ENCODE measurements around the gene RBM22.

Gene RBM22

DNA sequence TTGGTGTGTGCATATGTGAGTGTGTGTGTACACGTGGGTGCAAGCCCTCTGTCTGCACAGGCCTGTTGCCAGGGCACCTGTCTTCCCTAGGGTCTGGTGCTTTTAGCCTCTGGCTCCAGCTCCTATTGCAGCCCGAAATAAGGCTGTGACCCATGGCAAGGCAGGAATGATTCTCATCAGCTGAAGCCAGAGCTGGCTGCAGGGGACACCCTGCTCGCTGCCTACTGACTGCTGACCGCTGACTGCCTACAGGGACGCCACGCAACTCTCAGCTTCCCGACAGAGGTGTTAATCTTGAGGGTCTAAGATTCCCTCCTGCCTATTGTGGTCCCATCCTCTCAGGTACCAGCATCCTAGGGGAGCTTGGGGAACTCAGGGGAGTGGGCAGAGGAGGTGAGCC, 39.8 kb downstream of the RBM22 start, which contains the start of gene MYOZ3:
Gene MYOZ3 (plus strand): TSS at position 166 of the 400 bp plus-strand sequence. CDS start 1,691 bp downstream, outside the sequence.
- Histone ChIP-seq H3K9me3 (ENCODE audit: control insufficient read depth, low read length) (no peaks in the 10 kb centered on the region), H3K4me1 (ENCODE audit: control insufficient read depth, insufficient read depth, low read length) (peaks cover 9% of the 10 kb centered on the region), H3K4me3 (ENCODE audit: insufficient read depth, low read depth, low read length) (no peak within 1 kb of the TSS), H3K36me3 (ENCODE audit: control insufficient read depth, insufficient read depth, low read length) (no peaks in the 10 kb centered on the region), H3K27ac (ENCODE audit: insufficient read depth, low read depth, low read length, poor library complexity, severe bottlenecking) (no peak within 1 kb of the TSS), H3K27me3 (ENCODE audit: control insufficient read depth, insufficient read depth, low read length, poor library complexity, severe bottlenecking) (no peaks in the 10 kb centered on the region)
- WGBS, 2 experiments: 58 to 71% methylated on average over 7 of the region's 7 CpGs

GRCh38 chr5:150660108-150660831, 40.6 kb downstream of the RBM22 start:
- Histone ChIP-seq H3K27me3 (ENCODE audit: control insufficient read depth, insufficient read depth, low read length, poor library complexity, severe bottlenecking) (no peaks in the 10 kb centered on the region), H3K4me1 (ENCODE audit: control insufficient read depth, insufficient read depth, low read length) (peaks cover 9% of the 10 kb centered on the region), H3K9me3 (ENCODE audit: control insufficient read depth, low read length) (no peaks in the 10 kb centered on the region), H3K36me3 (ENCODE audit: control insufficient read depth, insufficient read depth, low read length) (no peaks in the 10 kb centered on the region), H3K27ac (ENCODE audit: insufficient read depth, low read depth, low read length, poor library complexity, severe bottlenecking) (no peak overlapping the region), H3K4me3 (ENCODE audit: insufficient read depth, low read depth, low read length) (no peak overlapping the region)
- whole genome bisulfite sequencing, 2 experiments: 53 to 55% methylated on average over 4 of the region's 4 CpGs

DNA sequence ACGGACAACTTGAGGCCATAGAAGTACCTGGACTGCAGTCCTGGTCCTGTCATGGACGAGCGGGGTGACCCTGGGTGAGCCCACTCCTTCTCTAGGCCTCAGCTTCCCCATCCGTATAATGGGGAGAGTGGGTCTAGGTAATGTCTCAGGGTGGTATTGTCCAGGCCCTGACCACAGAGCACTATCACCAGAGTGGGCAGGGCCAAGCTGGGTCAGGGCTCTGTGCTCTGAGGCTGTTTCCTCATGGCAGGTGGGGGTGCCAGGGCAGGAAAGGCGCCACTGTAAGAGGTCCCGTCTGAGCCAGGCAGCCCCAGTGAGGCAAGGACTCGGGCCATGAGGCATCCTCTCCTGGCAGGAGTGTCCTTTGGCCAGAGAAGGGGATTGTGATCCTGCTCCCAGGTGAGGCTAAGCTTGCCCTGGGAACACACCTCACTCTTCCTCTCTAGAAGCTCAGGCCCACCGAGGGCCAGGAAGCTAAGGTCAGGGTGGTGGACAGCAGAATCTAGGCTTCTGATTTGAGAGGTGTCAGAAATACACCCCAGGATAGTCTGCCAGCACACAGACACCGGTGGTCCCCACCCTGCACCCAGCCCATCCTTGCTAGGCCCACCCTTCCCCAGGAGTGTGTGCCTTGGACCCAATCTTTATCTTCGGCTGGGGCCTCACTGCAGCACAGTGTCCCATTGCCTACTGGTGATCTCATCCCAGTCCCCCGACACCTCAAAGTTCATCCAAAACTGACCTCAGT, 41.3 kb downstream of the RBM22 start:
- 92 to 93% methylated on average over 11 of the region's 11 CpGs for WGBS, 2 experiments
- no peaks in the 10 kb centered on the region for H3K36me3 ChIP-seq (ENCODE audit: control insufficient read depth, insufficient read depth, low read length)
- no peak overlapping the region for H3K27ac ChIP-seq (ENCODE audit: insufficient read depth, low read depth, low read length, poor library complexity, severe bottlenecking)
- H3K9me3 ChIP-seq (ENCODE audit: control insufficient read depth, low read length): no peaks in the 10 kb centered on the region
- peaks cover 9% of the 10 kb centered on the region for H3K4me1 ChIP-seq (ENCODE audit: control insufficient read depth, insufficient read depth, low read length)
- H3K4me3 ChIP-seq (ENCODE audit: insufficient read depth, low read depth, low read length): no peak overlapping the region
- no peaks in the 10 kb centered on the region for H3K27me3 ChIP-seq (ENCODE audit: control insufficient read depth, insufficient read depth, low read length, poor library complexity, severe bottlenecking)

GRCh38 chr5:150658699-150659265, 42.1 kb downstream of the RBM22 start:
- Histone ChIP-seq H3K27ac (ENCODE audit: insufficient read depth, low read depth, low read length, poor library complexity, severe bottlenecking) (no peak overlapping the region), H3K4me1 (ENCODE audit: control insufficient read depth, insufficient read depth, low read length) (peaks cover 9% of the 10 kb centered on the region), H3K4me3 (ENCODE audit: insufficient read depth, low read depth, low read length) (no peak overlapping the region), H3K9me3 (ENCODE audit: control insufficient read depth, low read length) (no peaks in the 10 kb centered on the region), H3K36me3 (ENCODE audit: control insufficient read depth, insufficient read depth, low read length) (no peaks in the 10 kb centered on the region), H3K27me3 (ENCODE audit: control insufficient read depth, insufficient read depth, low read length, poor library complexity, severe bottlenecking) (no peaks in the 10 kb centered on the region)
- WGBS, 2 experiments: 63 to 73% methylated on average over 3 of the region's 3 CpGs

- Histone ChIP-seq H3K27ac (ENCODE audit: insufficient read depth, low read depth, low read length, poor library complexity, severe bottlenecking) (no peak overlapping the region), H3K4me3 (ENCODE audit: insufficient read depth, low read depth, low read length) (no peak overlapping the region), H3K36me3 (ENCODE audit: control insufficient read depth, insufficient read depth, low read length) (no peaks in the 10 kb centered on the region), H3K27me3 (ENCODE audit: control insufficient read depth, insufficient read depth, low read length, poor library complexity, severe bottlenecking) (no peaks in the 10 kb centered on the region), H3K4me1 (ENCODE audit: control insufficient read depth, insufficient read depth, low read length) (peaks cover 9% of the 10 kb centered on the region), H3K9me3 (ENCODE audit: control insufficient read depth, low read length) (no peaks in the 10 kb centered on the region)
- 95% methylated on average over 4 of the region's 4 CpGs for WGBS, 2 experiments
Measured at GRCh38 chr5:150658121-150658520, 42.7 kb downstream of the RBM22 start.

GRCh38 chr5:150656191-150657132, 44.4 kb downstream of the RBM22 start:
- Histone ChIP-seq H3K4me1 (ENCODE audit: control insufficient read depth, insufficient read depth, low read length) (peaks cover 23% of the 10 kb centered on the region), H3K9me3 (ENCODE audit: control insufficient read depth, low read length) (no peaks in the 10 kb centered on the region), H3K27ac (ENCODE audit: insufficient read depth, low read depth, low read length, poor library complexity, severe bottlenecking) (no peak overlapping the region), H3K27me3 (ENCODE audit: control insufficient read depth, insufficient read depth, low read length, poor library complexity, severe bottlenecking) (no peaks in the 10 kb centered on the region), H3K4me3 (ENCODE audit: insufficient read depth, low read depth, low read length) (peak overlapping the region; percentile 58), H3K36me3 (ENCODE audit: control insufficient read depth, insufficient read depth, low read length) (no peaks in the 10 kb centered on the region)
- 1% methylated on average over 97 to 98 of the region's 99 CpGs for WGBS, 2 experiments

DNA sequence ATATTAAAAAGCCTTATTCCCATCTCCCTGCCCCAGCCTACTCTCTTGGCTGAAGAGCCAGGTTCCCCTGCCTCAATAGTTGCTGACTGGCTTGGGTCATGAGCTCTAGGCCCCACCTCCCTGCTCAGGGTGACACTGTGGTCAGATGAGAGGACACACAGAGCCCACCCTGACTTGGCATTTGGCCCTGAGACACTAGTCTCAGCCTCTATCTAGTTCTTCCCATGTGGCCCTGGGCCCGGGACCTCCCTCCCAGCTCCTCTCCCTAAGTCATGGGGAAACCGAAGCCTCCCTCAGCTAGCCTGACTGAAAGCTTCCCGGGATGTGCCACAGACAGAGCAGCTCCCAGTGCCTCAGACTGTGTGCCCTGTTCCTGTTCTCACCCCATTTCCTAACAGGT, 45.6 kb downstream of the RBM22 start:
- Histone ChIP-seq H3K27ac (ENCODE audit: insufficient read depth, low read depth, low read length, poor library complexity, severe bottlenecking) (no peak overlapping the region), H3K9me3 (ENCODE audit: control insufficient read depth, low read length) (no peaks in the 10 kb centered on the region), H3K36me3 (ENCODE audit: control insufficient read depth, insufficient read depth, low read length) (no peaks in the 10 kb centered on the region), H3K27me3 (ENCODE audit: control insufficient read depth, insufficient read depth, low read length, poor library complexity, severe bottlenecking) (no peaks in the 10 kb centered on the region), H3K4me3 (ENCODE audit: insufficient read depth, low read depth, low read length) (no peak overlapping the region), H3K4me1 (ENCODE audit: control insufficient read depth, insufficient read depth, low read length) (peaks cover 28% of the 10 kb centered on the region)
- WGBS, 2 experiments: 94% methylated on average over 3 of the region's 3 CpGs

DNA sequence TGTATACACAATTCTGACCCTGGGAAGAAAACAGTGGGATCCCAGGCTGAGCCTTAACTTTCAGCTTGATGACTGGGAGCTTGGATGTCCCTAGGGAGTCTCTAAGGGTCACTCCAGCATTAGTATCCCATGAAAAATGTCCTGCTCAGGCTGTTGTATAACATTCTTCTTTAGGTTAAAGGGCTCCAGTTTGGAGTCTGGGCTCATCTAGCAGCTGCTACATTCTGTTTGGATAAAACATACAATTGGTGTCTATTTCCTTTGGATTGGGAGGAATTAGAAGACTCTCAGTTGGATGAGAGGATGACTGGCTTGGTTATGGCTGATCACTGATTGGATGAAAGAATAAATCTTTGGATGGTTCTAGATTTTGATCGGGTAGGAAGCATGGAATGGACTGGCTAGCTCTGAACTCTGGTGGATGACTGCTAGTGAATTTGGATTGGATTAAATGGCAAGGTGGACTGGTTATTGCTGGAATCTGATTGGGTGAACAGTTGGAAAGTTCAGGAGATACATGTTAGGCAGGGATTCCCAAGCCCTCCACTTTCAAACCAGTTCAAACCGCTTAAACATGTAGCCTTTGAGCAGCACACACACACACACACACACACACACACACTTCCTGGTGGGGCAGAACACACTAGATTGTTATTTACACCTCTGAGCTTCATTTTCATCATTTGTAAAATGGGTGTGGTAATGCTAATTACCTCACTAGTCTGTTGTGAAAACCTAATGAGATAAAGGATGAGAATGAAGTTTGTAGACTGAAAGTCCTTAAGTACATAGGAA, 46.9 kb downstream of the RBM22 start:
- 90 to 91% methylated on average over 2 of the region's 2 CpGs for WGBS, 2 experiments
- Histone ChIP-seq H3K27me3 (ENCODE audit: control insufficient read depth, insufficient read depth, low read length, poor library complexity, severe bottlenecking) (no peaks in the 10 kb centered on the region), H3K36me3 (ENCODE audit: control insufficient read depth, insufficient read depth, low read length) (no peaks in the 10 kb centered on the region), H3K27ac (ENCODE audit: insufficient read depth, low read depth, low read length, poor library complexity, severe bottlenecking) (no peak overlapping the region), H3K9me3 (ENCODE audit: control insufficient read depth, low read length) (no peaks in the 10 kb centered on the region), H3K4me3 (ENCODE audit: insufficient read depth, low read depth, low read length) (no peak overlapping the region), H3K4me1 (ENCODE audit: control insufficient read depth, insufficient read depth, low read length) (peaks cover 22% of the 10 kb centered on the region)

GRCh38 chr5:150653145-150653761, 47.6 kb downstream of the RBM22 start:
- WGBS, 2 experiments: 88 to 92% methylated on average over 5 of the region's 5 CpGs
- no peak overlapping the region for H3K27ac ChIP-seq (ENCODE audit: insufficient read depth, low read depth, low read length, poor library complexity, severe bottlenecking)
- H3K4me1 ChIP-seq (ENCODE audit: control insufficient read depth, insufficient read depth, low read length): peaks cover 22% of the 10 kb centered on the region

More at GRCh38 chr5:150653145-150653761, 47.6 kb downstream of the RBM22 start:
- Histone ChIP-seq H3K36me3 (ENCODE audit: control insufficient read depth, insufficient read depth, low read length) (no peaks in the 10 kb centered on the region), H3K9me3 (ENCODE audit: control insufficient read depth, low read length) (no peaks in the 10 kb centered on the region), H3K4me3 (ENCODE audit: insufficient read depth, low read depth, low read length) (no peak overlapping the region), H3K27me3 (ENCODE audit: control insufficient read depth, insufficient read depth, low read length, poor library complexity, severe bottlenecking) (no peaks in the 10 kb centered on the region)
